Naive thymus-derived CD4-positive, alpha-beta T cell (primary cell): Measurements from ENCODE around the gene ATP8A2. TPM values are rescaled to one million over a fixed set of nuclear protein-coding genes. Genes with fewer than 3 reads are reported as not detected.
A peak's percentile ranks its signal among the peaks of the same experiment; 100 is the strongest.

Experiments
- ATAC-seq: fragments of 150-1000 bp; cut with Tn5 transposase; 2 replicates; pipeline ENCODE4 v1.10.0; 2021; ENCODE audit warnings: mild to moderate bottlenecking, moderate library complexity
- CTCF ChIA-PET: fragments of 350-600 bp; sonication (Branson Sonifier 250); formaldehyde crosslinking; loops from one replicate; lab custom pipeline; 2021; ENCODE audit warnings: antibody characterized with exemption; lab: Charles Lee
- POLR2A ChIA-PET: fragments of 350-600 bp; sonication (Branson Sonifier 250); formaldehyde crosslinking; loops from one replicate; lab custom pipeline; 2021; ENCODE audit warnings: antibody characterized with exemption, inconsistent platforms; lab: Charles Lee
- DNase-seq, 9 donors: peaks; one replicate each; pipeline versions ENCODE4 v3.0.0 to v3.0.0-alpha.2; 2020 to 2022; ENCODE audit warnings: mixed read lengths in 1 of 9
- H3K27ac ChIP-seq: one replicate; pipeline ENCODE4 v1.7.0; 2013; ENCODE audit warnings: mild to moderate bottlenecking, low read depth, low read length, moderate library complexity
- H3K27me3 ChIP-seq, 2 donors: one replicate each; pipeline ENCODE4 v1.7.0; 2013; ENCODE audit warnings: low read length in 2 of 2, mild to moderate bottlenecking in 2 of 2, moderate library complexity in 2 of 2; ENCODE audit not compliant: control insufficient read depth in 2 of 2, insufficient read depth in 2 of 2
- H3K36me3 ChIP-seq, 3 experiments: 1 replicate in 2 of 3; 2 replicates in 1 of 3; pipeline ENCODE4 v1.7.0; 2013; ENCODE audit warnings: low read length in 3 of 3, mild to moderate bottlenecking in 3 of 3, moderate library complexity in 1 of 3; ENCODE audit not compliant: insufficient read depth in 3 of 3, control insufficient read depth in 2 of 3
- H3K4me1 ChIP-seq, 2 donors: one replicate each; pipeline ENCODE4 v1.7.0; 2013; ENCODE audit warnings: low read length in 2 of 2, mild to moderate bottlenecking in 2 of 2, moderate library complexity in 1 of 2; ENCODE audit not compliant: control insufficient read depth in 2 of 2, insufficient read depth in 2 of 2
- H3K4me3 ChIP-seq: 2 replicates; pipeline ENCODE4 v1.7.0; 2013; ENCODE audit warnings: mild to moderate bottlenecking, low read length
- H3K9me3 ChIP-seq, 3 experiments: 1 replicate in 2 of 3; 2 replicates in 1 of 3; pipeline ENCODE4 v1.7.0; 2013; ENCODE audit warnings: low read length in 3 of 3; ENCODE audit not compliant: control insufficient read depth in 2 of 3
- H3K27ac Mint-ChIP-seq, 9 donors: one replicate each; pipeline ENCODE4 v1.8.0; 2020 to 2022; ENCODE audit warnings: mixed read lengths in 9 of 9, mild to moderate bottlenecking in 8 of 9, moderate library complexity in 5 of 9, inconsistent platforms in 2 of 9
- H3K27me3 Mint-ChIP-seq, 5 donors: one replicate each; pipeline ENCODE4 v1.8.0; 2021 to 2022; ENCODE audit warnings: mixed read lengths in 5 of 5, mild to moderate bottlenecking in 1 of 5
- H3K36me3 Mint-ChIP-seq, 5 donors: one replicate each; pipeline ENCODE4 v1.8.0; 2020 to 2022; ENCODE audit warnings: mixed read lengths in 5 of 5, mild to moderate bottlenecking in 3 of 5, inconsistent platforms in 1 of 5
- H3K4me1 Mint-ChIP-seq, 7 donors: one replicate each; pipeline ENCODE4 v1.8.0; 2020 to 2022; ENCODE audit warnings: mixed read lengths in 7 of 7, mild to moderate bottlenecking in 3 of 7, inconsistent platforms in 1 of 7
- H3K4me3 Mint-ChIP-seq, 10 donors: one replicate each; pipeline ENCODE4 v1.8.0; 2020 to 2022; ENCODE audit warnings: mild to moderate bottlenecking in 10 of 10, mixed read lengths in 10 of 10, moderate library complexity in 6 of 10, inconsistent platforms in 2 of 10
- H3K9me3 Mint-ChIP-seq, 11 donors: one replicate each; pipeline ENCODE4 v1.8.0; 2020 to 2022; ENCODE audit warnings: mixed read lengths in 11 of 11, mild to moderate bottlenecking in 4 of 11, inconsistent platforms in 1 of 11, moderate library complexity in 1 of 11
- intact Hi-C, 2 donors: fragments of 100-400 bp; cut with micrococcal nuclease; formaldehyde crosslinking; loops; one replicate each; pipeline ENCODE4 v1.15.1; 2023
- polyA plus RNA-seq, 2 donors: library from polyadenylated mRNA; unstranded; fragments of 300-500 nt; fragmentation: Illumina TruSeq; gene quantifications; one replicate each; pipeline ENCODE4 v1.2.3, GENCODE V29; 2021
- total RNA-seq, 6 experiments: library from RNA in 5 of 6; stranded (reverse) in 5 of 6; gene quantifications; 1 replicate in 5 of 6; 2 replicates in 1 of 6; pipeline ENCODE4 v1.2.3 and lab custom pipeline; 2021 to 2026

Gene ATP8A2
- total and polyA plus RNA-seq, 7 experiments from 2014 or later: 0.56 to 2.4 (median 1.2) TPM

- Histone ChIP-seq H3K27me3 (no peaks in the 10 kb centered on the region), H3K4me3 (peak overlapping the region; percentile 19), H3K4me1 (peaks cover 15 to 69% of the 10 kb centered on the region in 2 donors), H3K36me3 (no peaks in the 10 kb centered on the region), H3K27ac (peak overlapping the region; percentile 21), H3K9me3 (no peaks in the 10 kb centered on the region)
- peaks cover 0 to 28% (median 26%) of the 10 kb centered on the region in 7 donors for H3K4me1 Mint-ChIP-seq
- ChIA-PET CTCF (no interaction called here), POLR2A (interaction anchor here (1.2 to 4.9 kb wide), 3 partner anchors 14 to 27 kb away, joined by 3 to 35 read pairs (median 3); no protein-coding TSS in a partner anchor)
- H3K27me3 Mint-ChIP-seq: peaks cover 0 to 2% (median 0%) of the 10 kb centered on the region in 5 donors
- DNase-seq (peak in 1 of 9 donors; percentile 34), ATAC-seq (no peak)
- no peak overlapping the region for H3K27ac Mint-ChIP-seq
- H3K36me3 Mint-ChIP-seq: peaks cover 0 to 7% (median 0%) of the 10 kb centered on the region in 5 donors
- H3K9me3 Mint-ChIP-seq: peaks cover 0 to 1% (median 0%) of the 10 kb centered on the region in 11 donors
- intact Hi-C loops: loop anchor here in 1 of 2 donors (5.0 kb wide), 2 partner anchors 54 to 141 kb away; no protein-coding TSS in a partner anchor
- peak overlapping the region in 2 of 10 donors; percentile 45 to 49 for H3K4me3 Mint-ChIP-seq
Measured at GRCh38 chr13:25902891-25903341, 531.1 kb downstream of the ATP8A2 start.

- ATAC-seq: no peak
- peak overlapping the region; percentile 70 for H3K27ac ChIP-seq
- intact Hi-C loops: loop anchor here (5.0 kb wide), 3 partner anchors 47 to 143 kb away; no protein-coding TSS in a partner anchor
- CTCF ChIA-PET: no interaction called here
- H3K4me1 ChIP-seq: peaks cover 15 to 57% of the 10 kb centered on the region in 2 donors
- H3K9me3 ChIP-seq: no peaks in the 10 kb centered on the region
- Mint-ChIP-seq H3K36me3 (peaks cover 0 to 5% (median 0%) of the 10 kb centered on the region in 5 donors), H3K4me3 (no peak overlapping the region), H3K9me3 (no peaks in the 10 kb centered on the region), H3K27ac (no peak overlapping the region), H3K27me3 (peaks cover 0 to 2% (median 0%) of the 10 kb centered on the region in 5 donors), H3K4me1 (peaks cover 0 to 18% (median 15%) of the 10 kb centered on the region in 7 donors)
- POLR2A ChIA-PET: no interaction called here
- no peak for DNase-seq
- H3K36me3 ChIP-seq: no peaks in the 10 kb centered on the region
- no peaks in the 10 kb centered on the region for H3K27me3 ChIP-seq
- H3K4me3 ChIP-seq: no peak overlapping the region
Measured at GRCh38 chr13:25904830-25905229, 533.1 kb downstream of the ATP8A2 start.

GRCh38 chr13:25905611-25906010 lies 533.8 kb downstream of the ATP8A2 start:
- intact Hi-C loops: loop anchor here in 1 of 2 donors (1.0 to 5.0 kb wide), 4 partner anchors 17 to 66 kb away; no protein-coding TSS in a partner anchor

GRCh38 chr13:25906191-25906661 lies 534.5 kb downstream of the ATP8A2 start:
- peak in 7 of 9 donors; percentile 23 to 54 (median 38) for DNase-seq
- peaks cover 9 to 46% of the 10 kb centered on the region in 2 donors for H3K4me1 ChIP-seq
- intact Hi-C loops: loop anchor here in 1 of 2 donors (1.0 to 5.0 kb wide), 4 partner anchors 17 to 65 kb away; no protein-coding TSS in a partner anchor

More at GRCh38 chr13:25905611-25906010, 533.8 kb downstream of the ATP8A2 start:
- no peaks in the 10 kb centered on the region for H3K9me3 Mint-ChIP-seq
- Histone ChIP-seq H3K9me3 (no peaks in the 10 kb centered on the region), H3K27ac (peak overlapping the region; percentile 70), H3K4me3 (no peak overlapping the region), H3K4me1 (peaks cover 15 to 52% of the 10 kb centered on the region in 2 donors), H3K27me3 (no peaks in the 10 kb centered on the region), H3K36me3 (no peaks in the 10 kb centered on the region)
- DNase-seq (no peak), ATAC-seq (no peak)
- no peaks in the 10 kb centered on the region for H3K27me3 Mint-ChIP-seq
- ChIA-PET CTCF (interaction anchor here (0.6 kb wide), 1 partner anchor 8 kb away, joined by 3 read pairs; no protein-coding TSS in a partner anchor), POLR2A (interaction anchor here (0.7 to 1.4 kb wide), 2 partner anchors 24 to 106 kb away, joined by 3 read pairs; no protein-coding TSS in a partner anchor)
- H3K4me1 Mint-ChIP-seq: peaks cover 0 to 10% (median 7%) of the 10 kb centered on the region in 7 donors
- no peak overlapping the region for H3K4me3 Mint-ChIP-seq
- peaks cover 0 to 3% (median 0%) of the 10 kb centered on the region in 5 donors for H3K36me3 Mint-ChIP-seq
- no peak overlapping the region for H3K27ac Mint-ChIP-seq

GRCh38 chr13:25908366-25908765 lies 536.6 kb downstream of the ATP8A2 start:
- no peak overlapping the region for H3K4me3 ChIP-seq
- Mint-ChIP-seq H3K27ac (peak overlapping the region in 1 of 9 donors; percentile 36), H3K36me3 (peaks cover 0 to 3% (median 0%) of the 10 kb centered on the region in 5 donors), H3K9me3 (no peaks in the 10 kb centered on the region), H3K4me1 (peaks cover 0 to 4% (median 0%) of the 10 kb centered on the region in 7 donors), H3K27me3 (peaks cover 0 to 4% (median 0%) of the 10 kb centered on the region in 5 donors), H3K4me3 (no peak overlapping the region)
- intact Hi-C loops: loop anchor here in 1 of 2 donors (5.0 kb wide), 1 partner anchor 44 kb away; no protein-coding TSS in a partner anchor
- H3K36me3 ChIP-seq: no peaks in the 10 kb centered on the region
- no peaks in the 10 kb centered on the region for H3K27me3 ChIP-seq
- H3K4me1 ChIP-seq: peaks cover 0 to 30% of the 10 kb centered on the region in 2 donors
- POLR2A ChIA-PET: interaction anchor here (1.0 kb wide), 1 partner anchor 24 kb away, joined by 4 read pairs; no protein-coding TSS in a partner anchor
- DNase-seq (no peak), ATAC-seq (no peak)
- no peak overlapping the region for H3K27ac ChIP-seq
- H3K9me3 ChIP-seq: no peaks in the 10 kb centered on the region
- CTCF ChIA-PET: no interaction called here

More at GRCh38 chr13:25906191-25906661, 534.5 kb downstream of the ATP8A2 start:
- ChIA-PET POLR2A (interaction anchor here (0.7 to 1.4 kb wide), 6 partner anchors 11 to 111 kb away, joined by 3 to 5 read pairs (median 3); no protein-coding TSS in a partner anchor), CTCF (interaction anchor here (0.6 kb wide), 1 partner anchor 8 kb away, joined by 3 read pairs; no protein-coding TSS in a partner anchor)
- Mint-ChIP-seq H3K9me3 (no peaks in the 10 kb centered on the region), H3K27me3 (no peaks in the 10 kb centered on the region), H3K4me1 (peaks cover 0 to 4% (median under 1%) of the 10 kb centered on the region in 7 donors), H3K4me3 (no peak overlapping the region), H3K36me3 (peaks cover 0 to 3% (median 0%) of the 10 kb centered on the region in 5 donors), H3K27ac (no peak overlapping the region)
- Histone ChIP-seq H3K27me3 (no peaks in the 10 kb centered on the region), H3K36me3 (no peaks in the 10 kb centered on the region), H3K9me3 (no peaks in the 10 kb centered on the region), H3K27ac (peak overlapping the region; percentile 70), H3K4me3 (no peak overlapping the region)
- no peak for ATAC-seq

GRCh38 chr13:25910243-25910642 lies 538.5 kb downstream of the ATP8A2 start:
- H3K27me3 Mint-ChIP-seq: peaks cover 0 to 11% (median 3%) of the 10 kb centered on the region in 5 donors
- DNase-seq (no peak), ATAC-seq (no peak)
- peaks cover 0 to 2% (median 0%) of the 10 kb centered on the region in 11 donors for H3K9me3 Mint-ChIP-seq
- H3K9me3 ChIP-seq: no peaks in the 10 kb centered on the region
- H3K4me1 Mint-ChIP-seq: peaks cover 0 to 4% (median 0%) of the 10 kb centered on the region in 7 donors
- H3K27ac ChIP-seq: no peak overlapping the region
- intact Hi-C loops: no loop called here
- no peak overlapping the region for H3K4me3 ChIP-seq
- H3K27ac Mint-ChIP-seq: peak overlapping the region in 1 of 9 donors; percentile 26
- H3K4me3 Mint-ChIP-seq: no peak overlapping the region
- H3K36me3 Mint-ChIP-seq: peaks cover 0 to 5% (median 0%) of the 10 kb centered on the region in 5 donors
- peaks cover 0 to 16% of the 10 kb centered on the region in 2 donors for H3K4me1 ChIP-seq
- ChIA-PET CTCF (no interaction called here), POLR2A (no interaction called here)
- no peaks in the 10 kb centered on the region for H3K36me3 ChIP-seq
- H3K27me3 ChIP-seq: no peaks in the 10 kb centered on the region
